ENCODE data around the gene PTMS. TPM values are rescaled to one million over a fixed set of nuclear protein-coding genes. Genes with fewer than 3 reads are reported as not detected.

The PTMS gene
- total and polyA plus RNA-seq, 2 of the 13 experiments (the other 11 are each of a cell fraction or from before 2014, with no cell fraction given) = 40.5 to 82.4 TPM

- CTCF ChIA-PET (ENCODE audit: low intra/inter-chr PET ratio, low total read pairs) = interaction anchor here (1.3 to 2.9 kb wide), 3 partner anchors 12 to 43 kb away, joined by 4 to 54 read pairs (median 16); partner anchors contain the start of gene MLF2
- peak; percentile 89 for ATAC-seq
- FAIRE-seq = peak; percentile 94
- peak overlapping the region; percentile 69 for H3K4me2 ChIP-seq (ENCODE audit: low read depth, low read length)
- DNase-seq (ENCODE audit: low spot score) = peak; percentile 85
- POLR2A ChIA-PET = interaction anchor here (0.6 to 5.5 kb wide), 8 partner anchors 10 to 146 kb away, joined by 3 to 59 read pairs (median 4); partner anchors contain the start of genes COPS7A, MLF2, PTMS and ZNF384
- H3K4me1 ChIP-seq (ENCODE audit: insufficient read depth, low read length) = peaks cover 83% of the 10 kb centered on the region
- H4K20me1 ChIP-seq (ENCODE audit: insufficient read depth, low read length) = no peaks in the 10 kb centered on the region
- 5% methylated on average over 34 of the region's 35 CpGs for whole genome bisulfite sequencing (ENCODE audit: low lambda C conversion rate)
- BruUV-seq (replicated peaks) = no TSS peak
- intact Hi-C loops (cut with micrococcal nuclease; ENCODE audit: unreplicated experiment) = loop anchor here (1.0 to 2.0 kb wide), 3 partner anchors 26 to 46 kb away; partner anchors contain the start of gene MLF2
- in situ Hi-C loops (cut with HindIII; ENCODE audit: extremely low pct_ligation_motif_present, low pct_unique_long_range_greater_than_20kb) = no loop called here
- H3K9ac ChIP-seq (ENCODE audit: insufficient read depth, low read depth, low read length) = peak overlapping the region; percentile 1; the same call in 1 of the 2 replicates
- no peaks in the 10 kb centered on the region for H3K79me2 ChIP-seq (ENCODE audit: insufficient read depth, low read length)
- H3K27me3 ChIP-seq (ENCODE audit: control insufficient read depth in 1 of 2, insufficient read depth in 2 of 2, low read length in 2 of 2) = peaks cover 2 to 16% of the 10 kb centered on the region in 2 experiments; a peak in 2 of 5 replicates
- H3K4me3 ChIP-seq (replicated peaks in 1 of 3; ENCODE audit: insufficient read depth in 1 of 3, low read depth in 2 of 3, low read length in 3 of 3) = peak overlapping the region; percentile 1 to 47 (median 35); a peak in 4 of 6 replicates
- H3K9me3 ChIP-seq (ENCODE audit: low read length) = no peaks in the 10 kb centered on the region
- H3K36me3 ChIP-seq (replicated peaks in 1 of 2; ENCODE audit: control insufficient read depth in 1 of 2, insufficient read depth in 2 of 2, low read length in 2 of 2) = no peaks in the 10 kb centered on the region
- H2AFZ ChIP-seq (ENCODE audit: low read length) = no peak overlapping the region
- H3K27ac ChIP-seq (ENCODE audit: extremely low read length, insufficient read depth, low read length) = peak overlapping the region; percentile 16
- TF ChIP-seq DNMT1 (CRISPR knock-in tag; IDR thresholded peaks at IDR 0.05) (no peak; the same call in 1 of the 2 replicates), PCBP1 (IDR thresholded peaks at IDR 0.05; ENCODE audit: borderline replicate concordance, low read depth, low read length) (0 out of 2 replicates have a peak, but pooled peaks have one; percentile 52), MATR3 (CRISPR knock-in tag; IDR thresholded peaks at IDR 0.05) (no peak), ZNF839 (CRISPR knock-in tag; IDR thresholded peaks at IDR 0.05; ENCODE audit: borderline replicate concordance) (no peak), RBFOX2 (IDR thresholded peaks at IDR 0.05; ENCODE audit: low read depth, low read length) (peak; percentile 38; the same call in 1 of the 2 replicates), CC2D1A (CRISPR knock-in tag; IDR thresholded peaks at IDR 0.05) (0 out of 2 replicates have a peak, but pooled peaks have one; percentile 69), ZNF292 (CRISPR knock-in tag; IDR thresholded peaks at IDR 0.05; ENCODE audit: borderline replicate concordance, low read depth) (peak; percentile 88; the same call in 1 of the 2 replicates), PHB2 (IDR thresholded peaks at IDR 0.05; ENCODE audit: partially characterized antibody) (no peak), ZNF790 (CRISPR knock-in tag; IDR thresholded peaks at IDR 0.05; ENCODE audit: borderline replicate concordance) (no peak), HOXA5 (CRISPR knock-in tag; IDR thresholded peaks at IDR 0.05) (no peak), ZNF253 (CRISPR knock-in tag; IDR thresholded peaks at IDR 0.05; ENCODE audit: borderline replicate concordance) (0 out of 2 replicates have a peak, but pooled peaks have one; percentile 37), CENPT (CRISPR knock-in tag; IDR thresholded peaks at IDR 0.05; ENCODE audit: low read depth) (peak; percentile 68; the same call in 1 of the 2 replicates), FOXK2 (IDR thresholded peaks at IDR 0.05) (no peak), THYN1 (CRISPR knock-in tag; IDR thresholded peaks at IDR 0.05; ENCODE audit: borderline replicate concordance, low read depth) (no peak)
- TF ChIP-seq, protein P1, sequence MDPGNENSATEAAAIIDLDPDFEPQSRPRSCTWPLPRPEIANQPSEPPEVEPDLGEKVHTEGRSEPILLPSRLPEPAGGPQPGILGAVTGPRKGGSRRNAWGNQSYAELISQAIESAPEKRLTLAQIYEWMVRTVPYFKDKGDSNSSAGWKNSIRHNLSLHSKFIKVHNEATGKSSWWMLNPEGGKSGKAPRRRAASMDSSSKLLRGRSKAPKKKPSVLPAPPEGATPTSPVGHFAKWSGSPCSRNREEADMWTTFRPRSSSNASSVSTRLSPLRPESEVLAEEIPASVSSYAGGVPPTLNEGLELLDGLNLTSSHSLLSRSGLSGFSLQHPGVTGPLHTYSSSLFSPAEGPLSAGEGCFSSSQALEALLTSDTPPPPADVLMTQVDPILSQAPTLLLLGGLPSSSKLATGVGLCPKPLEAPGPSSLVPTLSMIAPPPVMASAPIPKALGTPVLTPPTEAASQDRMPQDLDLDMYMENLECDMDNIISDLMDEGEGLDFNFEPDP (CRISPR knock-in tag; conservative IDR thresholded peaks at IDR 0.05) = no peak
- TF ChIP-seq, protein P2, sequence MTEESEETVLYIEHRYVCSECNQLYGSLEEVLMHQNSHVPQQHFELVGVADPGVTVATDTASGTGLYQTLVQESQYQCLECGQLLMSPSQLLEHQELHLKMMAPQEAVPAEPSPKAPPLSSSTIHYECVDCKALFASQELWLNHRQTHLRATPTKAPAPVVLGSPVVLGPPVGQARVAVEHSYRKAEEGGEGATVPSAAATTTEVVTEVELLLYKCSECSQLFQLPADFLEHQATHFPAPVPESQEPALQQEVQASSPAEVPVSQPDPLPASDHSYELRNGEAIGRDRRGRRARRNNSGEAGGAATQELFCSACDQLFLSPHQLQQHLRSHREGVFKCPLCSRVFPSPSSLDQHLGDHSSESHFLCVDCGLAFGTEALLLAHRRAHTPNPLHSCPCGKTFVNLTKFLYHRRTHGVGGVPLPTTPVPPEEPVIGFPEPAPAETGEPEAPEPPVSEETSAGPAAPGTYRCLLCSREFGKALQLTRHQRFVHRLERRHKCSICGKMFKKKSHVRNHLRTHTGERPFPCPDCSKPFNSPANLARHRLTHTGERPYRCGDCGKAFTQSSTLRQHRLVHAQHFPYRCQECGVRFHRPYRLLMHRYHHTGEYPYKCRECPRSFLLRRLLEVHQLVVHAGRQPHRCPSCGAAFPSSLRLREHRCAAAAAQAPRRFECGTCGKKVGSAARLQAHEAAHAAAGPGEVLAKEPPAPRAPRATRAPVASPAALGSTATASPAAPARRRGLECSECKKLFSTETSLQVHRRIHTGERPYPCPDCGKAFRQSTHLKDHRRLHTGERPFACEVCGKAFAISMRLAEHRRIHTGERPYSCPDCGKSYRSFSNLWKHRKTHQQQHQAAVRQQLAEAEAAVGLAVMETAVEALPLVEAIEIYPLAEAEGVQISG (CRISPR knock-in tag; IDR thresholded peaks at IDR 0.05) = peak; percentile 69
- TF ChIP-seq, protein P3, sequence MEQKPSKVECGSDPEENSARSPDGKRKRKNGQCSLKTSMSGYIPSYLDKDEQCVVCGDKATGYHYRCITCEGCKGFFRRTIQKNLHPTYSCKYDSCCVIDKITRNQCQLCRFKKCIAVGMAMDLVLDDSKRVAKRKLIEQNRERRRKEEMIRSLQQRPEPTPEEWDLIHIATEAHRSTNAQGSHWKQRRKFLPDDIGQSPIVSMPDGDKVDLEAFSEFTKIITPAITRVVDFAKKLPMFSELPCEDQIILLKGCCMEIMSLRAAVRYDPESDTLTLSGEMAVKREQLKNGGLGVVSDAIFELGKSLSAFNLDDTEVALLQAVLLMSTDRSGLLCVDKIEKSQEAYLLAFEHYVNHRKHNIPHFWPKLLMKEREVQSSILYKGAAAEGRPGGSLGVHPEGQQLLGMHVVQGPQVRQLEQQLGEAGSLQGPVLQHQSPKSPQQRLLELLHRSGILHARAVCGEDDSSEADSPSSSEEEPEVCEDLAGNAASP (CRISPR knock-in tag; IDR thresholded peaks at IDR 0.05; ENCODE audit: borderline replicate concordance) = peak; percentile 68; the same call in 1 of the 2 replicates
Observed at GRCh38 chr12:6778574-6779550, 12.7 kb downstream of the PTMS start.

All from HepG2 (cell line).